Heart left ventricle (tissue), 16 donors: ENCODE data around the gene WDR77. TPM values are rescaled to one million over a fixed set of nuclear protein-coding genes. Genes with fewer than 3 reads are reported as not detected.

Experiments
- ATAC-seq, 4 donors: fragments of 200-7000 bp; cut with Tn5 transposase; one replicate each; pipeline ENCODE4 v1.9.1; 2020 to 2022; ENCODE audit warnings: moderate library complexity in 4 of 4, mild to moderate bottlenecking in 3 of 4, moderate number of reproducible peaks in 1 of 4
- DNase-seq, 5 donors: peaks; one replicate each; pipeline ENCODE4 v3.0.0-alpha.2; 2020
- H3K27ac ChIP-seq, 12 donors: fragments of 200-600 bp; sonication (generic) in 4 of 12; one replicate each; pipeline versions ENCODE4 v1.5.0 to v1.8.0; 2016 to 2022; ENCODE audit warnings: mild to moderate bottlenecking in 2 of 12
- H3K27me3 ChIP-seq, 9 donors: fragments of 200-600 bp; sonication (generic) in 2 of 9; one replicate each; pipeline versions ENCODE4 v1.5.1 to v1.8.0; 2016 to 2022; ENCODE audit warnings: mild to moderate bottlenecking in 3 of 9
- H3K36me3 ChIP-seq, 9 donors: fragments of 200-600 bp; sonication (generic) in 2 of 9; one replicate each; pipeline versions ENCODE4 v1.5.0 to v1.8.0; 2018 to 2022; ENCODE audit warnings: mild to moderate bottlenecking in 2 of 9
- H3K4me1 ChIP-seq, 12 donors: fragments of 200-600 bp; sonication (generic) in 4 of 12; one replicate each; pipeline versions ENCODE4 v1.5.0 to v1.8.0; 2016 to 2022; ENCODE audit warnings: mild to moderate bottlenecking in 3 of 12
- H3K4me3 ChIP-seq, 12 donors: fragments of 200-600 bp; sonication (generic) in 4 of 12; one replicate each; pipeline versions ENCODE4 v1.5.0 to v1.8.0; 2017 to 2022; ENCODE audit warnings: mild to moderate bottlenecking in 9 of 12, moderate library complexity in 4 of 12
- H3K9me3 ChIP-seq, 12 donors: fragments of 200-600 bp; sonication (generic) in 4 of 12; one replicate each; pipeline versions ENCODE4 v1.5.0 to v1.8.0; 2016 to 2022; ENCODE audit warnings: mild to moderate bottlenecking in 1 of 12
- POLR2A ChIP-seq, 2 donors: fragments of 450-650 bp; IDR thresholded peaks; one replicate each; pipeline ENCODE4 v1.6.1; 2017; ENCODE audit warnings: antibody characterized with exemption in 2 of 2, mild to moderate bottlenecking in 2 of 2, moderate library complexity in 2 of 2
- WGBS, 4 donors: extraction: QIAGEN DNeasy Blood & Tissue Kit in 2 of 4; methylation state at CpG; one replicate each; pipeline versions ENCODE4 v1.1.5 to v1.1.7; 2013 to 2018; 5-methylcytosine and 5-hydroxymethylcytosine counted together
- intact Hi-C, 10 donors: fragments of 100-400 bp; cut with DNase I; formaldehyde crosslinking; loops; one replicate each; pipeline versions ENCODE4 v1.11.1 to v1.14.2; 2022
- long read RNA-seq, 3 donors: library from polyadenylated mRNA; unstranded; transcript quantifications; one replicate each; pipeline ENCODE4 v2.0.0, GENCODE V29; 2020 to 2021
- polyA plus RNA-seq, 2 donors: library from polyadenylated mRNA; stranded (reverse); fragments of 200-250 nt; gene quantifications; one replicate each; pipeline ENCODE4 v1.2.3, GENCODE V29; 2013
- total RNA-seq, 9 donors: library from RNA; depleted of rRNA in 2 of 9; stranded (reverse); fragments of >200 nt in 2 of 9; fragmentation: NEBNext Ultra II Directional in 3 of 9; extraction: Animal tissue kit (Norgen Biotek cat#: 25700) in 3 of 9; gene quantifications; one replicate each; pipeline versions ENCODE4 v1.1.0 to v1.2.4, GENCODE V29; 2016 to 2023
- TF ChIP-seq, protein P1 (sequence below), 12 donors: fragments of 200-600 bp; sonication (generic) in 4 of 12; IDR thresholded peaks; one replicate each; pipeline versions ENCODE4 v1.5.0 to v1.8.0; 2018 to 2022; ENCODE audit warnings: antibody characterized with exemption in 12 of 12, mild to moderate bottlenecking in 5 of 12
- donor health status: ischemic (EF 13 %, LVEDD 7.1; RV severe dilation, severe dysfunction).
- donor health status: healthy with polysubstance abuse.
- donor health status: DM: no; HTN: yes; CAD: no.
- donor health status: DM: no; HTN: no; CAD: no.
- donor health status: ischemic (EF 25% LVEDD 6.9; RV normal size, moderate dysfunction).
- donor health status: ischemic (EF 25% LVEDD 5.7; RV mildly dilated, moderate dysfunction).
- donor health status: healthy.
- donor health status: DM: yes; HTN: yes; CAD: no.
- donor health status: ischemic (EF 35%, LVEDD 5.7; RV mildly dilated, moderate dysfunction).
- donor health status: nonischemic (EF 11% LVEDD 7.7; RV severe dilation, severe dysfunction).
- donor health status: DM: yes; HTN: yes; CAD: no.
- donor health status: PGD.
- donor health status: ischemic (EF 29% LVEDD 5.4; RV normal size, mild dysfunction).
- donor health status: nonischemic (EF 23%, LVEDD 6.1; RV moderate dilation, normal function).

WDR77 gene
- 10 to 100 TPM; 30.5 to 48.4 (median 34.0) TPM for total RNA-seq
- polyA plus RNA-seq = 10 to 100 TPM; 25.6 to 64.3 TPM
- long read RNA-seq, donor 1, transcript WDR77-201 (10 exons, 2,576 nt) = major isoform, 76 of 93 reads
- long read RNA-seq, donor 1, partial matches to known transcripts = 5 of 93 reads
- long read RNA-seq, donor 1, other reads (novel, unspliced or antisense) = 12 of 93 reads
- long read RNA-seq, donor 2, transcript WDR77-201 (10 exons, 2,576 nt) = major isoform, 311 of 340 reads
- long read RNA-seq, donor 2, partial matches to known transcripts = 3 of 340 reads
- long read RNA-seq, donor 2, other reads (novel, unspliced or antisense) = 26 of 340 reads
- long read RNA-seq, donor 3, transcript WDR77-201 (10 exons, 2,576 nt) = major isoform, 101 of 114 reads
- long read RNA-seq, donor 3, partial matches to known transcripts = 2 of 114 reads
- long read RNA-seq, donor 3, other reads (novel, unspliced or antisense) = 11 of 114 reads

DNA sequence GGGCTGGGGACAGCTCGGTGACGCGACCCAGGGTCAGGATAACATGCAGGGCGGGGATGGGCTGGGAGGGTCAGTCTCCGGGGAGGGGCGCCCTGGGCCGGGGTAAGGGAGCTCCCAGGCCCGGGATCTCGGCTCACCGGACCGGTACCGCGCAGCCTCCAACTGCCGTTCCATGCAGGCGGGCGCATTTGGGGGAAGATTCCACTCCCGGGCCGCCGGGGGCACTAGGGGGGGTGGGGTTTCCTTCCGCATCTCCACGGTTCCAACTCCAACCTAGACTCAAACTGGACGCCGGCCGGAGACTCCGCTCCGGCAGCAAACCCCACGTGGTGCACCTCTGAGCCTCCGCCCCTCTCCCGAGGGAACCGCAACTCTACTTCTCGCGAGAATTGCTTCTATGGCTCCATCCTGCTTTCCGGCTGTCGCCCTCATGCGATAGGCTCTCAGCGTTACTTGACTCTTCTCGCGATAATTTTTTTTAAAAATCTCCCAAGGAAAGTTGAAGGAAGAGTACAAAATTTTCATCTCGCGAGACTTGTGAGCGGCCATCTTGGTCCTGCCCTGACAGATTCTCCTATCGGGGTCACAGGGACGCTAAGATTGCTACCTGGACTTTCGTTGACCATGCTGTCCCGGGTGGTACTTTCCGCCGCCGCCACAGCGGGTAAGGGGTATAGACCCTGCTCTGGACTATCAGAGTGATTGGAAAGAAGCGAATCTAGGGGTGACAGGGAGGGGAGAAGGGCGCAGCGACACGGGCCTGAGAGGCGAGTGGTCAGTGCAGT lies at the start of gene WDR77, which contains the start of gene ATP5PB:
Gene WDR77 (minus strand): TSS at position 339 of the 785 bp plus-strand sequence. CDS start 87 bp downstream, at position 252.
Gene ATP5PB (plus strand): TSS at position 547 of the 785 bp plus-strand sequence. CDS start 78 bp downstream, at position 625.
- peak; percentile 93 to 97 (median 96) for DNase-seq
- Histone ChIP-seq H3K4me1 (peaks cover 5 to 65% (median 46%) of the 10 kb centered on the region in 12 donors), H3K36me3 (peaks cover 2 to 61% (median 54%) of the 10 kb centered on the region in 9 donors), H3K27ac (peak within 1 kb of the TSS; percentile 76 to 96 (median 90)), H3K9me3 (no peaks in the 10 kb centered on the region), H3K27me3 (no peaks in the 10 kb centered on the region), H3K4me3 (peak within 1 kb of the TSS; percentile 58 to 96 (median 85))
- TF ChIP-seq POLR2A (IDR thresholded peaks at IDR 0.05) = no peak
- TF ChIP-seq, protein P1, sequence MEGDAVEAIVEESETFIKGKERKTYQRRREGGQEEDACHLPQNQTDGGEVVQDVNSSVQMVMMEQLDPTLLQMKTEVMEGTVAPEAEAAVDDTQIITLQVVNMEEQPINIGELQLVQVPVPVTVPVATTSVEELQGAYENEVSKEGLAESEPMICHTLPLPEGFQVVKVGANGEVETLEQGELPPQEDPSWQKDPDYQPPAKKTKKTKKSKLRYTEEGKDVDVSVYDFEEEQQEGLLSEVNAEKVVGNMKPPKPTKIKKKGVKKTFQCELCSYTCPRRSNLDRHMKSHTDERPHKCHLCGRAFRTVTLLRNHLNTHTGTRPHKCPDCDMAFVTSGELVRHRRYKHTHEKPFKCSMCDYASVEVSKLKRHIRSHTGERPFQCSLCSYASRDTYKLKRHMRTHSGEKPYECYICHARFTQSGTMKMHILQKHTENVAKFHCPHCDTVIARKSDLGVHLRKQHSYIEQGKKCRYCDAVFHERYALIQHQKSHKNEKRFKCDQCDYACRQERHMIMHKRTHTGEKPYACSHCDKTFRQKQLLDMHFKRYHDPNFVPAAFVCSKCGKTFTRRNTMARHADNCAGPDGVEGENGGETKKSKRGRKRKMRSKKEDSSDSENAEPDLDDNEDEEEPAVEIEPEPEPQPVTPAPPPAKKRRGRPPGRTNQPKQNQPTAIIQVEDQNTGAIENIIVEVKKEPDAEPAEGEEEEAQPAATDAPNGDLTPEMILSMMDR (IDR thresholded peaks at IDR 0.05) = peak in 1 of 12 donors; percentile 21
- intact Hi-C loops = loop anchor here in 2 of 10 donors (2.0 to 5.0 kb wide), 2 partner anchors 60 to 307 kb away; partner anchors contain the start of genes CEPT1 (in 1 of the 2) and DRAM2 (in 1 of the 2)
- peak; percentile 93 to 96 (median 94) for ATAC-seq
- 0 to 2% (median 1%) methylated on average over 34 to 54 of the region's 54 CpGs for WGBS, 4 donors

DNA sequence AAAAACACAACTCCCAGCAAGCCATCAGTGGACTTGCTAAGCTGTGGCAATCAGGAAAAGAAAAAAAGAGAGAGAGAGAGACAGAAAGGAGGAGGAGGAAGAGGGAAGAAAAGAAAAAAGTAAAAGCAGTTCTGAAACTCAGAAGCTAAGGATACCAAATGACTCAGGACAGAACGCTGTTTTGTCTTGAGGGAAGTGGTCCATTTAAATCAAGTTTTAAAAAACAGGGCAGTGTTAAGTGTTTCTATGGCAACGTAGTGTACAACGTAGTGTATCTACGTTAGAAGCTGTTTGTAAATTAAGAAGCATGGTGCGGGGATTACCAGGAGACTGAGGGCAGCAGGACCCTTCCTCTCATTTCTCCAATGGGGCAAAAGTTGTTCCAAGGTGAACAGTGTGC lies 48.5 kb upstream of the WDR77 start:
- TF ChIP-seq POLR2A (IDR thresholded peaks at IDR 0.05) = no peak
- TF ChIP-seq, protein P1 (IDR thresholded peaks at IDR 0.05) = no peak
- Histone ChIP-seq H3K36me3 (peaks cover 0 to 6% (median 0%) of the 10 kb centered on the region in 9 donors), H3K9me3 (peaks cover 0 to 4% (median 0%) of the 10 kb centered on the region in 12 donors), H3K4me3 (no peak overlapping the region), H3K27me3 (no peaks in the 10 kb centered on the region), H3K27ac (no peak overlapping the region), H3K4me1 (peaks cover 0 to 36% (median 0%) of the 10 kb centered on the region in 12 donors)
- WGBS, 4 donors = 67 to 81% (median 74%) methylated on average over 5 of the region's 5 CpGs
- no peak for ATAC-seq
- intact Hi-C loops = no loop called here
- DNase-seq = no peak

DNA sequence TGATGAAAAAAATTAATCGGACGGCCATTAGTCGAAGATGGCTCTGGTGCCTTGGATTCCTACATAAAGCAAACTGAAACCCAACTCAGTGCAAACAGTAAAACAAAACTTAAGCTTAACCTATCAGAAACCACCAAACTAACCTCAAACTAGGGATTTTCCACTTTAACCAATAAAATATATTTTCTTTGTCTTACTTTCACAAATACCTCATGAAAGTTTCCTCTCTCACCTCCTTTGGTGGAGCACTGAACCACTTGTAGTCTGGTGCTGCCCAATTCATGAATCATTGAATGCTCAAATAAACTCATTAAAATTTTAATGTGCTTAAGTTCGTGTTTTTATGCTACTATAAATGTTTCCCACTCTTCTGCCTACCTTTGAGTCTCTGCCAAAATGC lies 47.3 kb upstream of the WDR77 start:
- intact Hi-C loops = no loop called here
- H3K27me3 ChIP-seq = no peaks in the 10 kb centered on the region
- H3K4me1 ChIP-seq = peaks cover 0 to 37% (median 0%) of the 10 kb centered on the region in 12 donors
- peaks cover 0 to 6% (median 0%) of the 10 kb centered on the region in 9 donors for H3K36me3 ChIP-seq
- WGBS, 4 donors = 83 to 87% (median 84%) methylated on average over 4 of the region's 4 CpGs
- no peak overlapping the region for H3K4me3 ChIP-seq
- peaks cover 0 to 4% (median 0%) of the 10 kb centered on the region in 12 donors for H3K9me3 ChIP-seq
- H3K27ac ChIP-seq = no peak overlapping the region
- DNase-seq (no peak), ATAC-seq (no peak)
- TF ChIP-seq, protein P1 (IDR thresholded peaks at IDR 0.05) = no peak
- TF ChIP-seq POLR2A (IDR thresholded peaks at IDR 0.05) = no peak
